Testis (tissue), 2 donors: ENCODE data around the gene ZHX3.

Source experiments
- POLR2A ChIP-seq: fragments of 450-650 bp; IDR thresholded peaks from one replicate; pipeline ENCODE4 v1.6.1; 2017; ENCODE audit warnings: antibody characterized with exemption, mild to moderate bottlenecking, moderate library complexity
- TF ChIP-seq, protein P1 (sequence below), 3 experiments: fragments of 450-650 bp in 2 of 3; fragments of 200-600 bp in 1 of 3; sonication (generic) in 1 of 3; IDR thresholded peaks; one replicate each; pipeline ENCODE4 v1.5.1; 2016 to 2019; ENCODE audit warnings: antibody characterized with exemption in 3 of 3, mild to moderate bottlenecking in 2 of 3, moderate library complexity in 1 of 3

DNA sequence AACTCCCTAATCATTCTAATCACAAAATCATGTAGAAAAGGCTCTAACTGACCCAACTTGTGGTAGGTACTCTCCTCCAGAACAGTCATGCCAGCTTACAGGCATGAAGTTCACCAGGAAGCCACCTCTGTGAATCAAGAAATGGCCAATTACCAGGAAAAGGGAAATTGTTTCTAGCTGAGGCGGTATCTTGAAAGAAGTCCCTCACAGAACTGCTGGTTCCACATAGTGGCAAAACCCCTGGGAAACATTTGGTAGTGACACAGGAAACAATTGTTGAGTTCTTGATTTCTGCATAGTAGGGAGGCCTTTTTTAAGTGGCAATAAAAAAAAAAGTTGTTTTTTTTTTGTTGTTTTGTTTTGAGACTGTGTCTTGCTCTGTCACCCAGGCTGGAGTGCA lies 3.4 kb upstream of the ZHX3 start:
- TF ChIP-seq, protein P1, sequence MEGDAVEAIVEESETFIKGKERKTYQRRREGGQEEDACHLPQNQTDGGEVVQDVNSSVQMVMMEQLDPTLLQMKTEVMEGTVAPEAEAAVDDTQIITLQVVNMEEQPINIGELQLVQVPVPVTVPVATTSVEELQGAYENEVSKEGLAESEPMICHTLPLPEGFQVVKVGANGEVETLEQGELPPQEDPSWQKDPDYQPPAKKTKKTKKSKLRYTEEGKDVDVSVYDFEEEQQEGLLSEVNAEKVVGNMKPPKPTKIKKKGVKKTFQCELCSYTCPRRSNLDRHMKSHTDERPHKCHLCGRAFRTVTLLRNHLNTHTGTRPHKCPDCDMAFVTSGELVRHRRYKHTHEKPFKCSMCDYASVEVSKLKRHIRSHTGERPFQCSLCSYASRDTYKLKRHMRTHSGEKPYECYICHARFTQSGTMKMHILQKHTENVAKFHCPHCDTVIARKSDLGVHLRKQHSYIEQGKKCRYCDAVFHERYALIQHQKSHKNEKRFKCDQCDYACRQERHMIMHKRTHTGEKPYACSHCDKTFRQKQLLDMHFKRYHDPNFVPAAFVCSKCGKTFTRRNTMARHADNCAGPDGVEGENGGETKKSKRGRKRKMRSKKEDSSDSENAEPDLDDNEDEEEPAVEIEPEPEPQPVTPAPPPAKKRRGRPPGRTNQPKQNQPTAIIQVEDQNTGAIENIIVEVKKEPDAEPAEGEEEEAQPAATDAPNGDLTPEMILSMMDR (IDR thresholded peaks at IDR 0.05): no peak
- no peak for TF ChIP-seq POLR2A
